Skeletal muscle cell (primary cell): ENCODE results near the gene MMEL1.
A peak's percentile ranks its signal among the peaks of the same experiment; 100 is the strongest.

Experiments used
- DNase-seq: peaks from one replicate; pipeline ENCODE4 v3.0.0-alpha.2; 2010; ENCODE audit warnings: low read depth
- H3K4me3 ChIP-seq: 2 replicates; pipeline ENCODE4 v1.5.1; 2011; ENCODE audit warnings: low read depth, mild to moderate bottlenecking, control low read depth, low read length, moderate library complexity

The MMEL1 gene

DNA sequence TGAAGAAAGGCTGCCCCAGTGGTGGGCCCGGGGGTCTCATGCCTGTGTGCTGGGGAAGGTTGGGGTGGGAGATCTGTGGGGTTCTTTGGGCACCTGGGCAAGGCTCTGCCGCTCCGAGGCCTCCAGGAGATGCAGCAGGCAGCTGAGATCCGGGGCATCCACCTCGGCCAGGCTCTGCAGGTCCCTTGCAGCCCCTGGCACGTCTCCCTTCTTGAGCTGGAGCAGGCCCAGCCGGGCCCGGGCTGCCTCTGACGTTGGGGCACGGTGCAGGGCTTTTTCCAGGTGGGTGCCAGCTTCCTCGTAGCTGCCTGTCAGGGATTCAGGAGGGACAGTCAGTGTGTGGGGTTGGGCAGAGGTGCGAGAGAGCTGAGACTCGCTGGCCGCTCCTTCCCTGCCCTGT lies 11.4 kb upstream of the MMEL1 start:
- no peak for DNase-seq
- no peak overlapping the region for H3K4me3 ChIP-seq

DNA sequence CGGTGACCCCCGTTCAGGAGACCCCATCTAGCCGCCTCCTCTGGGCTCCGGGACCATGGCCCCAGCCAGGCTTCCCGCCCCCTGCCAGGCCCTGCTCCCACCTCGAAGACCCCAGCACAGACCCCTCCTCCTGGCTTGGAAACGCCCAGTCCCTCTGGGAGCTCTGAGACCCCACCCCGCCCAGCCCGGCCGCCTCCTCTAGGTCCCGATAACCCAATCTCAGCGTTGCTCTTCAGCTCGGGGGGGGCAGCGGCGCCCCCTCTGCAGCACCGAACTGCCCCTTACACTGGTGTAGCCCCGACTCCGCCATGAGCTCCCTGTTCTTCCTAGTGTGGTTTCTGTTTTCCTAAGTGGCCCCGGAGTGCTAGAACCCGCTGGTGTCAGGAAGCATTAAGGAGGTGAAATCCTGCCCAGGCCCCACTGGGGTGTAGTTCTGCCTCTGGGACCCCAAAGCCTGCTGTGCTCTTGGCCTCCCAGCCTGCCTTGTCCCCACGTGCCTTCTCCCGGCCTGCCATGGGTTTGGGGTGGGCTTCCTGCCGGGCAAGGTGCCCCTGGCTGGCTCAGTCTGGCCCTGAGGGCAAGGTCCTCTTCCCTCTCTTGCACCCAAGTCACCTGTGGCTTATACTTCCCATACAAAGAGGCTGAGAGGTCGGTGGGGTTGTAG lies 10.7 kb upstream of the MMEL1 start:
- peak overlapping the region; percentile 97 for H3K4me3 ChIP-seq
- no peak for DNase-seq

DNA sequence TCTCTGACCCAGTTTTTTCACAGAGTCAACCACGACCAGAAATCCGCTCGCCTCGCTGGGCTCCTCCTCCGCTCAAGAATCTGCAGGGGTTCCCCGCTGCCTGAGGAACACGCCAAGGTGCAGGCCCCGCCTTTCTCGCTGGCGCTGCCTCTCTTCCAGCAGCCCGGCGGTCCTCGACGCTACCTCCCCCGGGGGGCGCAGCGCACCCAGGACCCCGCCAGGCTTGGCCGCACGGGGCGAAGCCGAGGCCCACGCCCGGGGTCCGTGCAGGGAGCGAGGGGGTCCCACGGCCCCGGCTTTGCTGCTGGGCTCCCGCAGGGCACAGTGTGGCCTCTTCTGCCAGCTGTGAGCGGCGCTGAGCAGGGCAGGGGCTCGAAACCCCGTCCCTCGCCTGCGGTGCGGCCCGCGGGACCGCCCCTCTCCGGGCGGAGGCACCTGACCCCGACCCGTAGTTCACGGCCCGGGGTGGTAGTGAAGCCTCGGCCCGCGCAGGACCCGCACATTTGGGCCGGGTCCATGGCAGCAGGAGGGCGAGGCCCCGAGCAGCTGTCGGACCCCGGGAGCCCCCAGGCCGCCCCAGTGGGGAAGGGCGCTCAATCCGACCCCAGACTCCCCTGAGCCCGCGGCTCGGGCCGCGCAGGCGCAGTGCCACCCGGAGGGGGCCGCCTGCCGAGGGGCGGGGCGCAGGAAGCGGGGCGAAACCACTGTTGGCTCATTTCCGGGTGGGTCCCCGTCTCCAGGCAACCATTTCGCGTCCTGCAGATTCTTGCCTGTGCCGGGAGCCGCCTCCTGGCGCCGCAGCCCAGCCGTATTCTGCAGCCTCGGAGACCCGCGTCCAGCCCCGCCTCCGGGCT lies 10.0 kb upstream of the MMEL1 start:
- DNase-seq: peak; percentile 60
- peak overlapping the region; percentile 97 for H3K4me3 ChIP-seq

DNA sequence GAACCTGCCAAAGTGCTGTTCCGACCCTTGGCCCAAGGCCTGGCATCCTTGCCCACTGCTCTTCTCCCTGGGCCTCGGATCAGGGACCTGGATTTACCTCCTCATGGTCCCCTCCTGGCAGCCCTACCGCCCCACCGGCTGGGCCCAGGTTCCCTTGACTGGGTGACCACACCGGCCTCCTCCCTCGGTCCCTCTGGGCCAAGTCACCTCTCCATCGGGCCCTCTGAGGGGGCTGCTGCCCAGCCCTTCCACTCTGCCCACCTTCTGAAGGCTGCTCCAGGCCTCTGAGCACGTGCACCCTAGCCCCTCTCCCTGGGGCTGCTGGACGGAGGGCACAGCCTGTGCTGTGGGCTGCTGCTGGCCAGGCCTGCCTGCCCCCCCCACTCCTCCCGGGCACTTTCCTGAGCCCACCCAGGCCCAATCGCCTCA lies 9.3 kb upstream of the MMEL1 start:
- peak overlapping the region; percentile 97 for H3K4me3 ChIP-seq
- DNase-seq: no peak

DNA sequence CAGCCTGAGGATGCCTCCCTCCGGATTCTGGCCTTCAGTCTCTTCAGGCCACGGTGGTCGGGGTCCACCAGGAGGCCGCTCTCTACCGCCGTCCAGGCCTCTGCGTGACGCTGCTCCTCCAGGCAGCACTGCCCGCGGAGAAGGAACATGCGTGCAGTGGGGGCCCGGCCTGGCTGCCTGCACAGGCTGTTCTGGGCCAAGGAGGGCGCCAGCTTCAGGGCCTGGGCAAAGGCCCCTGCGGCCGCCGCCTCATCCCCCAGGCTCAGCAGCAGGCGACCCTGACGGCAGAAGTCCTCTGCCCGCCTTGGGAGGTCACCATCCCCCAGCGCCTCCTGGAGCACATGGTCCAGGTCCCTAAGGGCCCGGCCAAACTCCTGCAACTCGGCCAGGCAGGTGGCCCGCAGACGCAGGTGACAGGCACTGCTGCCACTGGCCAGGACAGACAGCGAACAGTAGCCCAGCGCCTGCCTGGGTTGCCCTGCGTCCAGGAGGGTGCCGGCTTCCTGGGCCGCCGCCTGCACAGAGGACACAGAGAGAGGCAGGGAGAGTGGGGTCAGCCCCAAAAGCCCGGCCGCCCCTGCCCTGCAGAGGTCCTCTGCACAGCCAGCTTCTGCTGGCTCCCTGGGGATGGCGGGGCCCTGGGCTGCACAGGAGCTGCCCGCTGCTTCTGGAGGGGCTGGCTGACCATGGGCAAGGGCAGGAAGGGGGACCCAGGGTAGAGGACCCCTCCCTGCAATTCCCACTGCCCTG lies 8.7 kb upstream of the MMEL1 start:
- DNase-seq: no peak
- H3K4me3 ChIP-seq: peak overlapping the region; percentile 97

DNA sequence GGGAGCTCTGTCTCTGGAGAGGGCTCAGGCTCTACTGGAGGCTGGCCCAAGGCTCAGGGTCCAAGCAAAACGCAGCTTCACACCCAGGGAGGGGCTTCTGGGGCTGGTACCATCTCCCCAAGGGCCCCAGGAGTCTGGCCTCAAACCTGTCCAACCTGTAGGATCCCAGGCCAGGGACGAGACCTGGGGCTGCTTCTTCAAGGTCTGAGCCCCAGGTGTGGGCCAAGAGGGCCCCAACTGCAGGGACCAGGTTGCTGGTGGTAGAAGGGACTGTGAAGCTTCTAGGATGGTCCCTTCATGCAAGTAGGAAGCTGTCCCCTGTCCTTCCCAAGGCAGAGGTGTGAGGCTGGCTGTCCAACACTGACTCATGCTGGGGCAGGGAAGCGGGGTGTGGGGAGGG lies 7.8 kb upstream of the MMEL1 start:
- DNase-seq: no peak

DNA sequence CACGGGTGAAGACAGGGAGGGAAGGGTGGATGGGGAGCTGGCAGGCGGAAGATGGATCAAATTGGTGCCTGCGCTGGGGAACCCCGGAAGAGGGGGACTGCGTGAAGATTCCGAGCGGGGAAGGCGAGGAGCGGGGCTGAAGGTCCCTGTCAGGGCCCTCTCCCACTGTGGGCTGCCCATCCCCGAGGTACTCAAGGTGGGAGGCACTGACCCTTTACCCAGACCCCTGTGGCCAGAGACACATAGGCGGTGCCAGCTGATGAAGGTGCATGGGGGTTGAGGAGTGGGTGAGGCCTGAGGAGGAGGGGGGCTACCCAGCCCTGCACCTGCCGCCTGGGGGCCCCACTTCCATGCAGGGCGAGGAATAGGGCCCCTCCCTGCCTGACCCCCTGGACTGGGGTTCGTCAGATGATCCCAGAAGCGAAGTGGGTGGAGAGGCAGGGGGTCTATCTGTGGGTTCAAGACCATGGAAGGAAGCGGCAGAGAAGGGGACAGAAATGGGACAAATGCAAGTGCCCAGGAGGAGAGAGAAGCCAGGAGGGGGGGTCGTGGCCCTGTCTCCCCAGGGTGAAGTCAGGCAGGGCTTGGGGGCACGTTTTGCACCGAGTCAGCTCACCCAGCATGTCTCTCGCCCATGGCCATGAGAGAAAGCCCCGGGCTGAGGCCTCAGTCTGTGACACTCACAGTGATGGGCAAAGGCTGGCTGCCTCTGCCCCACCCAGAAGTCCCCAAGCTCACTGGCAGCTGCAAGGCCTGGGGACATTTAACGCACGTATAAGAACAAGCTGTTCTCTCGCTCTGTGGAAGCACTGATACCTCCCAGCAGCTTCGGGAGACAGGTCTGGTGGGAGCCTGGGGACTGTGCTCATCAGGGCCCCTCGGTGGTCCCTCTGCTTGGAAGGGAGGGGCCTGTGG lies 7.0 kb upstream of the MMEL1 start:
- no peak for DNase-seq

More for the DNA sequence above, 7.8 kb upstream of the MMEL1 start:
- H3K4me3 ChIP-seq: no peak overlapping the region

DNA sequence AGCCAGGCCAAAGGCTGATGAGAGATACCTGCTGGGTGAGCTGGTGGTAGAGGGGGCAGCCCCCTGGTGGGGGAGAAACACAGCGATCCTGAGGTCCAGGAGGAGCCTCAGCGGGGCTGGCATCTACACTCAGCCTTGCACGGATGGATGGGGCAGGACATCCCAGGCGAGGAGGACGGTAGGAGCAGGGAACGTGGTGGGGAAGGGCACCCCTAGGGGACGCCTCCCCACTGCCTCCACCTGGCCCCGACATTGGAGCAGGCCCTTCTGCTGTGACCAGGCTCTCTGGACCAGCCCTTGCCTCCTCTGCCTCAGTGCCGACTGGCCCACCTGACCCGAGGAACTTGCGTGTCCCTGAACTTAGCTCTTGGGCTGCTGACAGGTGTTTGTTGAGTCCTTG lies 6.4 kb upstream of the MMEL1 start:
- no peak for DNase-seq
- H3K4me3 ChIP-seq: no peak overlapping the region

More for the DNA sequence above, 7.0 kb upstream of the MMEL1 start:
- H3K4me3 ChIP-seq: no peak overlapping the region

DNA sequence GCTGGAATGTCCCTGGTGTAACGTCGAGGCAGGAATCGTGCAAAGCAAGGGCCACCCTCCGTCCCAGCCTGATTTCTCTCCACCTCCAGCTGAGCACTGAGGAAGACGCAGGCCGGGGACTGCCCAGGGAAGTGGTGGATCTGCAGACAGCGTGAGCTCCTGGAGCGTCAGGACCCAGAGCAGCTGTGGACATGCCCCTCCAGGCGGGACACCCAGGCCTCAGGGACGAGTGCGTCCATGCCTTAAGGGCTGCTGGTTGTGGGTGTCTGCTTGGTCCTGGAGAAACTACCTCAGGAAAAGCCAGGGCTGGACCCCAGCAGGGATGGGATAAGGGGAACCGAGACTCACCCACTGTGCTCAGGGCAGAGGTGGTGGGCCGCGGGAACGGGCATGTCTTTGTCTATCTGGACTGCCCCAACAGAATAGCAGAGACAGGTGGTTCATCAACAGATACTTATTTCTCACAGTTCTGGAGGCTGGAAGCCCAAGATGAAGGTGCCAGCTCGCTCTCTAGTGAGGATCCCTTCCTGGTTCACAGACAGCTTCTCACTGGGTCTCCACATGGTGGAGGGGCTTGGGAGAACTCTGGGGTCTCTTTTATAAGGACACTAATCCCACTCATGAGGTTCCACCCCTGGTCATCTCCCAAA lies 5.8 kb upstream of the MMEL1 start:
- no peak for DNase-seq
- H3K4me3 ChIP-seq: no peak overlapping the region

DNA sequence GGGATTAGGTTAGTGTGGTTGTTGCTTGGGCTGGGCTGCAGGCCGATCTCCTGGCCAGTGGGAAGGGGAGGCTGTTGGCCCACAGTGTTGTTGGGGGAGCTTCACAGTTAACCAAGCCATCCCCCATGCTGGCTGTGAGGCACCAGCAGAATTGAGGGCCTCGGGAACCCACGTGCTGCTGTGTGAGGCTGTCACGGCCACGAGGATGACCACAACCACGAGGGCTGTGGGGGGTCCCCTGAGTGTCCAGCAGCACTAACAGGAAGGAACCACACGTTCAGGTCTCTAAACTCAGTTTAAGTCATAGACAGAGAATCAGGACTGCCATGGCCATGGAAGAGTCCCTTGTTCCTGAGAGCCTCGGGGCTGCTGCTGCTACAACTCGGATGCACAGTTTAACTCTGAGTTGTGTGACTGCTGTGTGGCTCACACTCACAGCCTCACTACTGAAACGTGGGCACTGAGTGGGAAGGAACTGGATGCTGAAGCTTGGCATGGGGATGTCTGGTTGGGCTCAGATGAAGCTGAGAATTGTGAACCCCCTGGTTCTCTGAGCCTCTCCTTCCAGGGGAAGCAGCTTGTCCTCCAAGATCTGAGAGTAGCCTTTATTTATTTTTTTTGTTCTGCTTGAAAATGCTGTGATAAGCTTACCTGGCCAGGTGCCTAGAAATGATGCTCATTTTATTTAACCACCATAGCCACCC lies 4.8 kb upstream of the MMEL1 start:
- DNase-seq: no peak

DNA sequence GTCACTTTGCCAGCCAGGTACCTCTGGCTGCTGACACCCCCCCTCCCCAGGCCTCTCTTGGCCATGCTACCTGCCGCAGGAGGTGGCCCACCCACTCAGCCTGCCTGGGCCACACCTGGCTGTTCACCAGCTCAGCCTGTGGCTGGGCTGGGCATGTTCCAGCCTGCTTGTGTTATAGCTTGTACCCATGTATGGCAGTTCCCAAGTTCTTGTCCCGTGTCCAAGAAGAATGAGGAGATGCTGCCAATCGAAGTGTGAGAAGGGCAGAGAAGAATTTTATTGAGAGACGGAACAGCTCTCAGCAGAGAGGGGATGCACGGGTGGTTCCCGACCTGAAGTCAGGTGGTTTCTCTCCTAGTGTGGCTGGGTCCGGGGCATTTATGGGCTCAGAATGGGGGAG lies 3.9 kb upstream of the MMEL1 start:
- DNase-seq: no peak
- no peak overlapping the region for H3K4me3 ChIP-seq

More for the DNA sequence above, 4.8 kb upstream of the MMEL1 start:
- H3K4me3 ChIP-seq: no peak overlapping the region

DNA sequence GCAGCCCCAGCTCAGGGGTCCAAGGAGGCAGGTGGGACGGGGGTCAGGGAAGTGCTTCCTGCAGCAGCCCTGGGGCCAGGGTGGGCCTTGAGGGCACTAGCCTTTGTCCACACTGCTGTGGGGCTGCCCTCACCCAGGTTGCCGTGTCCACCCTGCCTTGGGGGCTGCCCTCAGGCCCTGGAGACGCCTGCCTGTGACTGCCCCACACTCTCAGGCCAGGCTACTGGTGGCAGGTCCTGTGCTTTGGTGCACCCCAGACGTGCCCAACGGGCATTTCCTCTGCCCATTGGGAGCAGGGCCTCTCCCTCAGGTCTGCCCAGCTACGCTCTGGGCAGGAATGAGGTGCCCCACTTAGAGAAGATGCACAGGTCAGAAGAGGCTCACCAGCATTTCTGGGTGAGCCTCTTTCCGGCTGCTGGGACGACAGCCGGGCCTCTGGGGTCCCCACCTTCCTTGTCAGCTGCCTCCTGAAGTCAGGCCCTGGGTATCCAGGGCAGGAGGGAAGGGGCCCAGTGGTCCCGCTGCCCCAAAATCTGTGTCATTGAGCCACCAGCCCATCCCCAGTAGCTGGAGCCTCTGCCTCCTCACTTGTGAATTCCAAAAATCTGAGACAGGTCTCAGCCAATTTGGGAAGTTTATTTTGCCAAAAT lies 2.7 kb upstream of the MMEL1 start:
- DNase-seq: no peak

DNA sequence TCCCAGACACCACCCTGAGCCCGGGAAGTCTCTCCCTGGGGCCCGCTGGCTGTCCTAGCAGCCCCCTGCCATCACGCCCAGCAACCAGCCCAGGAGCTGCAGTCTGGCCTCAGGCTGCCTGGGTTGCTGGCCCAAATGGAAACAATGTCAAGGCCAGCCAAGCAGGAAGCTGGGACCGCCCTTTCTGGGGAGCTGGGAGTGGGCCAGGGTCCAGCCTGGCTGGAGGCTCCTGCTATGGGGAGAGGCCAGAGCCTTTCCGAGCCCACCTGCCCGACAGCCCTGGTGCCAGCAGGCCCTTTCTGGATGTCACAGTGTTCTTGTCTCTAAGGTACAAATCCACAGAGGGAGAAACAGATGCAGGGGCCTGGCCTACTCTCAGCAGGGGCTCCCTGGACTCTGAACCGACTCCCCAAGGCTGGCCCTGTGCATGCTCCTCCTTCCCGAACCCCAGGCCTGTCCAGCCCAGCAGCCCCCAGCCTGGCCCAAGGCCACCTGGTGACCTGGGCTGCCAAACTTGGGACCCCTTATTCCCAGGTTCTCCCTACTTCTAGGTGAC lies 1.2 kb upstream of the MMEL1 start:
- no peak overlapping the region for H3K4me3 ChIP-seq
- DNase-seq: no peak

More for the DNA sequence above, 2.7 kb upstream of the MMEL1 start:
- no peak overlapping the region for H3K4me3 ChIP-seq

DNA sequence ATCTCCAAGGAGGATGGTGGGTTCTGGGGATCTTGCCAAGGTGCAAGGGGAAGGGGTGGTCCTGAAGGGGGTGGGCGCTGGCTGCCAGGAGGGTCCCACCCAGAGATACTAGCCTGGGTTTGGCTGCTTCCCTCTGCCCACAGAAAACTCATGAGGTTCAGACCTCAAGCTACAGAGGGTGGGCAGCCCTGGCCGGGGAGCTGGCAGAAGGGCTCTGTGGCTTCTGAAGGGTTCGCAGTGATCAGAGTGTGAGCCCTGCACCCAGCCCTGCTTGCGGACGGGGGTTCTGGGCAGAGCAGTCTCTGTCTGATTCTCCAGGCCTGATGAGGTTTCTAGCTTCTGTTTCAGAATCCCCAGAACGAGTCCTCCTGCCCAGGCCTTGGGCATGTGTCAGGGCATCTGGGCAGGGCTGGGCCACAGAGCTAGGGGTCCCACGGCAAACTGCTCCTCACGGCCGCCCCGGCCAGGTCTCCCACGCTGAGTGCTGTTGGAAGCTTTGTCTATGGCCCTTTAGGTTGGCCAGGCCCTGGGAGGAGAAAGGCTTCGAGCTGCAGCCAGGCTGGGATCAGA lies 635 bp upstream of the MMEL1 start:
- DNase-seq: no peak

DNA sequence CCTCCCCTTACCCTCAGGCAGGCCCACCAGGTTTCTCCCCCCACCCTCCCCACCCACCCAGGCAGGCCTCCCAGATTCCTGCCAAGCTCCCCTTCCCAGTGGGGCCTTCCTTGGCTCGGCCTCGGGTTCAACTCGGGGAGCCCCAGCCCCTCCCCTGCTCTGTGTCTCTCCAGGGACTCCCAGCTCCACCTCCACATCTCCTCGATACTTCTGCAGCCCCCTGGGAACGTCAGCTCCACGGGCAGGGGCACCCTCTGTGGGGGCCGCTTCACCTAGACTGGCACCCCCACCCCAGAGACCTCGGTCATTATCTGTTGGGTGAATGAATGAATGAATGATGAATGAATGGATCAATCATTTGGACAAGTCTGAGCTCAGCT lies 775 bp downstream of the MMEL1 start:
- no peak overlapping the region for H3K4me3 ChIP-seq
- no peak for DNase-seq

More for the DNA sequence above, 635 bp upstream of the MMEL1 start:
- H3K4me3 ChIP-seq: no peak overlapping the region

DNA sequence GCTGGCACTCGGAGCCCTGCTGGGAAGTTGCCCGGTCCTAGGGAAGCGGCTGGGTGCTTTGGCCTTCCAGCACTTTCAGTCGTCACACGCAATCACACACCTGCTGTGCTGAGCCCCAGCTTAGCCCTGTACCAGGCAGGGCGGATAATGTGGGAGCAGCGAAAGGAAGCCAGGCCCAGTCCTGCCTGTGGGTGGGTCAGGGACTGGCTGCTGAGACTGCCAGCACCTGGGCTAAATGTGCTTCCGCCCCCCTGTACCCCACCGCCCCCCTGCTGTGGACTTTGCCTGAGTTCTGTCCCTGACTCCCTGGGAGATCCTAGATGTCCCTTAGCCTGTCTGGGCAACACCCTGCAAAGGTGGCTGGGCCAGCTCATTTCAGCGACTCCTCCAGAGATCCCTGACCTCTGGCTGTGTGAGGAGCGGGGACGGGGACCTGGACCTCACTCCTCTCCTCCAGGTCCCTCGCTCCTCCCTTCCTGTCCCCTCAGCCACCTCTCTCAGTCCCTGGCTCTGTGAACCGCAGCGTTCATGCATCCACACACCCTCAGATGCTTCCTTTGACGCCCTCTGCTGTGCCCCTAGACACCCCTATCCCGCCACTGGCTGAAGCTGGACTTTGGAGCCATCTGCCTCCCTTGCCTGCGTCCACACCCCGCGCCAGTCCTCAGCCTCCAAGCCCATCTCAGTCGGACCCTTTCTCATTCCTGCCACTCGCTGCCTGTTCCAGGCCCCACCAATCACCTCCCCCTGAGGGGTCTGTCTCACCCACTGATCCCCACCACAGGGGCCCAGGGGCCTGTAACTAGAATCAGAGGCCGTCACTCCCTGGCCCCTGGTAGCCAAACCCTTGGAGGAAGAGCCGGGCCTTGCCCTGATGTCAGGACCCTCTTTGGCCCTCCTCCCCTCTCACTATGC lies 1.4 kb downstream of the MMEL1 start:
- no peak for DNase-seq

More for the DNA sequence above, 1.4 kb downstream of the MMEL1 start:
- no peak overlapping the region for H3K4me3 ChIP-seq
